Stromal cell of bone marrow (primary cell): Measurements from ENCODE around the gene FGF21.
A peak's percentile ranks its signal among the peaks of the same experiment; 100 is the strongest.
"Not testable (repeated sequence)": the region's sequence is repeated elsewhere in the genome, so short reads cannot be mapped to it uniquely, and the experiment has no call there.

ENCODE experiments used
- DNase-seq: peaks from one replicate; pipeline ENCODE4 v3.0.0-alpha.2; 2012; ENCODE audit warnings: low read depth

FGF21 gene

DNA sequence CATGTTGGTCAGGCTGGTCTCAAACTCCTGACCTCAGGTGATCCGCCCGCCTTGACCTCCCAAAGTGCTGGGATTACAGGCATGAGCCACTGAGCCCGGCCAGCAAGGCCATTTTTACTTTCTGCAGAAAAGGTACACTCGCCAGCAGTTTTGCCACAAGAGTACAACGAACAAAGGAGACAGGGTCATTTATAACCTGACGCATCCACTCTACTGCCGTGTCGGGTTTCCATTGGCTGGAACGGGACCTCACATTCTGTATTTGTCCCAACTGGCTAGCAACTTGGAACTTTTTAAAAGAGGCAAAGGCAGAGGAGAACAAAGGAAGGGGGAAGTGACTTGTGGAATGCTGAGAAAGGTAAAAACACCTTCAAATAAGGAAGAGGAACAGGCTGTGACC lies 32.0 kb downstream of the FGF21 start:
- DNase-seq, result not testable (repeated sequence)

DNA sequence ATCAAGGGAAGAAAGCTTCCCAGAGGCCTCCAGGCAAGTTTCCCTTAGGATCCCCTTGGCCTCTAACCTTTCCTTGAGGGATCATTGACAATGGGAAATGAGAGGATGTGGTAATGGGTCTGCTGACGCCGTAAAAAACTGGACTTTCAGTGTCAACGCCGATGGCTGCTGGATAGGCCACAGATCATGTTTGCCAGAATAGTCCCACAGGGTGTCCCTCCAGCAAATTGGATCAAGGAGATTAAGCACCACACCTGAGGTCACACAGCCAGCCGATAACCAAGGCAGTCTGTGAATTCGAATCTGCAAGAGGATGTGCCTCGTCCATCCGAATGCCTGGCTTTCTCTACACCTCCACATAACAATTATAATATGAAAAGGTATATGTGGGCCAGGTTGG lies 37.9 kb downstream of the FGF21 start:
- no peak for DNase-seq

DNA sequence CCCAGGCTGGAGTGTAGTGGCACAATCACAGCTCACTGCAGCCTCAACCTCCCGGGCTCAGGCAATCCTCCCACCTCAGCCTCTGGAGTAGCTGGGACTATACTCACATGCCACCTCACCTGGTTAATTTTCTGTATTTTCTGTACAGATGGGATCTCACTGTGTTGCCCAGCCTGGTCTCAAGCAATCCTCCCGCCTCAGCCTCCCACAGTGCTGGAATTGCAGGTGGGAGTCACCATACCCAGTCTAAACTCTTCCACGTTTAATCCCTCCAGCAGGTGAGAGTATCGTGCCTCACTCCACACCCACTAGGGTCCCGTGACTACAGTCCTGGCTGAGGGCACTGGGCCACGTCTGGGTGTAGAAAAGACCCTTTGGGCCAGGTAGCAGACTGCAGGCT lies 39.0 kb downstream of the FGF21 start:
- DNase-seq, result no peak

DNA sequence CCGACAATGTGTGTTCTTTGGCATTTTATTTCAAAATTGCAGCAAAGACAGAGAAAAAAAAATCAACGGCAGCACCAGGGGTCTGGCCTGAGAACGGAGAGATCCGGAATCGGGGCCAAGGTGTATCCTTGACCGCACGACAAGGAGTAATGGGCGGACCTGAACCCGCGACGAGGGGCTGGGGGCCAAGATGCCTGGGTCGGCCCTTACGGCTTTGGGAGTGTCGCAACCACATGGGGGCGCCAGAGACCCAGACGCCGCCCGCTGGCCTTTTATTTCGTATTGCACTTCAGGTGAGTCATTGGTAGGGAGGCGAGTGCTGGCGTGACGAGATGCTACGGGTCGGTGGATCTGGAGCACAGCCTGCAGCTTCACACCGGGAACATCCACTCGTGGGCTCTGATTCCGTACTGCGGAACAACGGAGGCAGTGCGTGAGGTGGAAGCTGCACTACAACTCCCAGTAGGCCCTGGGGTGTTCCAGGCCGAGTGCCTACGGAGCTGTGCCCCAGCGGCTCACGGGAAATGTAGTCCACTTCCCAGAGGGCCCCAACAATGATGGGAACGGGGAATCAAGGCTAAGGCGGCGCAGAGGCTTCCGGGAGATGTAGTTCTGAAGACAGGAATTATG lies 39.8 kb downstream of the FGF21 start:
- peak; percentile 95 for DNase-seq

DNA sequence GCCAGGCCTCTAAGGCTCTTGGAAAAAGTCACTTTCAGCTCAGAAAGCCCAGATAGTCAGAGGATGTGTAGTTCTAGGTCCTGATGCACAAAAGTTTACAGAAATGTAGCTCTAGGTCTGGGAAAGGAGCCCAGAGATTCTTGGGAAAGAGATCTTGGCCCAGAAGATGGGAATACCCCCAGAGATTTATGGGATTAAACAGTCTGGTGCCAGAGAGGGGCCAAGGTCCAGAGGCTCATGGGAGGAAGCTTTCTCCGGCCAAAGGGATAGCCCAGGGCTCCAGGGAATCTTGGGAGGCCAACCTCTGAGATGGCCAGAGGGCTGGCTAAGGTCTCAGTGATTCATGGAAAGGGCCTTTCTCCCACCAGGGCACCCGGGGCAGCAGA lies 40.4 kb downstream of the FGF21 start:
- no peak for DNase-seq

DNA sequence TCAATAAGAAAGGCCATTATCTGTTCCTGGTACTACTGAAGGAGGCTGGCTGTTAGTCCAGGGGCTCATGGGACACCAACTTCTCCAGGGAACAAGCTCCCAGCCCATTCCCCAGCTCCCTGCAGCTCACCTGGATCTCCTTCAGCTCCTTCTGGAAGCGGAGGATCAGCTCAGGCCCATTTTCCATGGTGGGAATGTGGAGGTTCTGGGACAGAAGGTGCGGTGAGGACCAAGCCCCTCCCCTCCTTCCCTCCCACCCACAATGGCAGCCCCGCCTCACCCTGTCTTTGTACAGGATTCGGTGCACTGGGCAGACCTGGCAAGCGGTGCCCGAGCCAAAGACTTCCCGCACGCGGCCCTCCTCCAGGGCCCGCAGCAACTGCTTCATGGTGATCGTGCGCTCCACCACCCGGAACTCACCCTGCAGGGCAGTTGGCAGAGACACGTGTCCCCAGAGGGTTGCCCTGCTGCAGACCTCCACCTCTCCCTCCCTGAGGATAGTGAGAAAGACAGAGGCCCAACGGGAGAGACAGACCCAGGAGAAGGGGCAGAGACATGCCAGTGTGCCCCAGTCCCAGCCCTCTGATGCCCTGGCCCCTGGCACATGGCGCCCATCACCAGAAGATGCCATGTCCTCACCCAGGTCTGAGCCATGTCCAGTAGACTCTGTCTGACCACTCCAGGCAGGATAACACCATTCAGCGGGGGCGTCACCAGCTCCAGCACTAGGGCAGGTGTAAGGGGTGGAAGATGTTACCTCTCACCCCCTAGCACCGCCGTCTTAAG lies 41.2 kb downstream of the FGF21 start:
- DNase-seq, result no peak

- DNase-seq, result no peak
Measured at GRCh38 chr19:48797103-48797502, 41.8 kb downstream of the FGF21 start.

DNA sequence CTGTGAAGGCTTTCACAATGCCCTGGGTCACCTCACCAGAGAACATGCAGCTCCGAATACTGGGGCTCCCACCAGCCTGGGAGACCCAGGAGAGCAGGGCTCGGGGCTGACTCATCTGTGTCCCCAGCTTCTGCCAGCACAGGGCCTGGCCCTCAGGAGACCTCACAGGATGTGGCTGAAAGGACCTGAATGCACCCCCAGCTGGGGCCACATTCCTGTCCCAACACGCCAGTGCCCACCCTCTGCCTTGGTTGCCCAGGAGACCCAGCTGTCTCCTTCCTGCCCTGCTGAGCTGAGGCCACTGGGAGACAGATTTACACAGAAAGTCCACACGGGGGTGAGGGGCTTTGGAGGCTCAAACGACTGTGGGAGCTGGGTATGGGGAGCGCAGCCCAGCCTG lies 43.6 kb downstream of the FGF21 start:
- DNase-seq, result no peak

DNA sequence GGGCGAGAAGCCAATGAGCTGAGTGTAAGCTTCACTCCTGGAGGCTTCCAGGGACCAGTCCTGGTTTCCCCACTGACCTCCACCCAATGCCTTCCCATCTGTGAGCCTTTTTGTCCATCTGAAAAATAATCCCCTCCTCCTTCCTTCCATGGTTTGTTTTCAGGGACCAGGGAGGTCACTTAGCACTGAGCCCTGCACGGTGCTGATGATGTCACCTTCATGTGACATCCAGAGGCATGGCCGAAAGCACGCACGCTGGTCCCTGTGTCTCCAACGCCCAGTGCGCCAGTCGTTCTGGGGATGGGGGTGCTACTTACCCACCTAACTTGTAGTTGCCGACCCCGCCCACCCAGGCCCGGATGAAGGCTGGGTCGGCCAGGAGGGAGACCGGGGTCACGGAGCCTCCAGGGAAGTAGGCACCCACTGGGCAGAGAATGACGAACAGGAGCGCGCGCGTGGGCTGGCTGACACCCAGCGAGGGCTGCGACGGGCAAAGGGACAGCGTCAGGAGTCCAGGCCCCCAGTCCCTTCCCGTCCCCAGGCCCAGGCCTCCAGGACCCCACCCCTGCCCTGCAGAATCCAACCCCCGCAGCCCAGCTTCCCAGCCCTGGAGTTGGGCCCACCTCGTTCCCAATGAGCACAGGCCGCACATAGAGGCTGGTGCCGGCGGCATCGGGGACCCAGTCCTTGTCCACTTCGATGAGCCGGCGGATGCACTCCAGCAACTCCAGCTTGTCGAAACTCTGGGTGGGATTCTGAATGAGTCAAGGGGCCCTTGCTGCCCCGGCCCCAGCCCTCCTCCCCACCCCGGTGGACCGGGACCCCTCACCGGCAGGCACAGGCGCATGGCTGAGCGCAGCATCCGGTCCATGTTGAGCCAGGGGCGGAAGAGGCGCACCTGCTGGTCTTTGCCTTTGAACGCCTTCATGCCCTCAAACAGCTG lies 44.3 kb downstream of the FGF21 start:
- no peak for DNase-seq

- no peak for DNase-seq
Measured at GRCh38 chr19:48802623-48803022, 47.3 kb downstream of the FGF21 start.

- no peak for DNase-seq
Measured at GRCh38 chr19:48804496-48804895, 49.2 kb downstream of the FGF21 start.

GRCh38 chr19:48805452-48805851 lies 50.1 kb downstream of the FGF21 start:
- no peak for DNase-seq

DNA sequence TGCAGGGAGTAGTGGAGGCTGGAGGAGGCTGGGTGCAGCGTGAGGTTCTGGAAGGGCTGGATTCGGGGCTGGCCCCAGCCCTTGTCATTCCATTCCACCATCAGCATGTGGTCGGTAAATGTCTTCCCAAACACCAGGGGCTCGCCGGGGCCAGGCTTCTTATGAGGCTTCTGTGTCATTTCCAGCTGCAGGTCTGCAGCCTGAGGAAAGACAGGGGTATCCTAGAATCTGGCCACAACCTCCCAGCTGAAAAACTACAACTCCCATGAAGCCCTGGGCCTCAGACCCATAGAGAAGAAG lies 51.1 kb downstream of the FGF21 start:
- DNase-seq, result no peak

DNA sequence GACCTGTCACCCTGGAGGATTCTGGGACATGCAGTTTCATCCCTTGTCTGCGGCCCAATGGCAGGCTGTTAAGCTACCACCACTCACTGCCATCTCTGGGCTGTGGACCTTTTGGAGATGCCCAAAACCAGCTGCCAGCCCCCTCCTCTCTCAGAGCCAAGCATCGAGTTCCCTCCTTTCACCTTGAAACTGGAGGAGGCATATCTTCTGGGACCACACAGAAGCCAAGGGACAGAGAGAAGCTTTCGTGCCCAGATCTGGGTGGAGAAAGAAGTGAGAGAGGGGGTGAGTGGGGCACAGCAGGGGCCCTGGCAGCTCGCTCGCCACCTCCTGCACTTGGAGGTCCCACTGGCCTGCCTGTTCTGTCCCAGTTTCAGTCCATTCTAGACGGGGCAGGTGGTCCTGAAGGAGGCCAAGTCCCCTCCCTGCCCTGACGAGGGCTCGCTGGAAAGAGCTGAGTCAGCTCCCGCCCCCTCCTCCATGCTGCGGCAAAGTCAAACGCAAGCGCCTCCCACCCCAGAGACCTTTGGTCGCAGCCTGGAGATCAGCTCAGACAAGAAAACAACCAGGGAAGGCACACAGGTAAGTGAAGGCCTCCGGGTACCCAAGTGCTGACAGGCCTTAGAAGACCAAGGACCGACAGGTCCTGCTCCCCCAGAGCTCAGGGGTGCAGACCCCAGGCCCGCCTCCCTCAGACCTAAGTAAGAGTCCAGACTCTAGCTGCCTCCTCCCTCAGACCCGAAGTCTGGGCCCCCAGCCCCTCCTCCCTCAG lies 51.7 kb downstream of the FGF21 start:
- no peak for DNase-seq

- DNase-seq, result no peak
Measured at GRCh38 chr19:48807590-48808308, 52.4 kb downstream of the FGF21 start.
